Colon (tissue), 2 donors: ENCODE data around the gene MLST8.

ENCODE experiments used
- FAIRE-seq: peaks from 2 replicates; lab custom pipeline; 2012; peaks lifted over from hg19 to GRCh38; lab: Jason Lieb, UNC
- donor health status: control.
- donor health status: control.

MLST8 gene

DNA sequence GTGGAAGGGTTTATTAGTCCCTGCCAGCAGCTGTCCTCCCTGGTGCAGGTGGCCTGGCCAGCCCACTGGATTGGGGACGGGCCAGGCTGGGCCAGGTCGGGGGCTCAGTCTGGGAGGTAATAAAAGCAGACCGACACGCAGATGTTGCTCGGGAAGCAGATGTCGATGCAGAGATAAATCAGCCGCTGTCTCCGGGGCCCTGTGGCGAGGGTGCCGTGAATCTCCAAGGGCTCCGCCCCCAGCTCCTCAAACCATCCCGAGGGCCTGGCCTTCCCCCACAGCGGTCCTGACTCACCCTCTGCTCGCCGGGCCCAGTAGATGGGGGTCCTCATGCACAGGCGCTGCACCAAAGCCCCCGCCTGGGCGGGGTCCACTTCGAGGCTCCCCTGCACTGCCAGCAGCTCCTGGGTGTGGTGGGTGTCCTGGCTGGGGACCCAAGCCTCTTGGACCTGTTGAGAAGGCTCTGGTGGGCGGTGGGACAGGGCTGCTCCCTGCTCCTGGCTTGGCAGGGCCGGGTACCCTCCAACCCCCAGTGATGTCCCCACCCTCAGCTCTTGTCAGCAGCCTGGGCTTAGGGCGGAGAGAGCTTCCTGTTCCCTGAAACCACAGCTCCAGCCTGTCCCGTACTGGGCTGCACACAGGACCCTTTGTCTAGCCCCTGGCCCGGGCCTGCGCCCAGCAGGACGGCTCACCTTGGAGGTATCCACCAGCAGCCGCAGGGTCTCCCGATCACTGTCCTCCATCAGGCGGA, 4.2 kb downstream of the MLST8 start:
- no peak for FAIRE-seq

DNA sequence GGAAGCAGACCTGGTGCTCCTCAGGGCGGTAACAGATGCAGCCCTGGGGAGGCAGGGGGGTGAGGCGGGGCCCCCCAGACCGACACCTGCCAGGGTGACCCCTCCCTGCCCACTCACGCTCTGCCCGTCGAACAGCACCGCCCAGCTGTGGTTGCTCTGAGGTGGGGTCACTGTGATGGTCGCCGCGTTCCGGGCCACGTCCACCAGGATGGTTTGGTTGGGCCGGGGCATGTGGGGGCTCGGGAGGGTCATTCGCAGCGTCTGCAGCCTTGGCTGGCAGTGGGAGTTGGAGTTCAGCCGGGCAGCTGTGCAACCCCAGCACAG, 4.7 kb downstream of the MLST8 start:
- no peak for FAIRE-seq

DNA sequence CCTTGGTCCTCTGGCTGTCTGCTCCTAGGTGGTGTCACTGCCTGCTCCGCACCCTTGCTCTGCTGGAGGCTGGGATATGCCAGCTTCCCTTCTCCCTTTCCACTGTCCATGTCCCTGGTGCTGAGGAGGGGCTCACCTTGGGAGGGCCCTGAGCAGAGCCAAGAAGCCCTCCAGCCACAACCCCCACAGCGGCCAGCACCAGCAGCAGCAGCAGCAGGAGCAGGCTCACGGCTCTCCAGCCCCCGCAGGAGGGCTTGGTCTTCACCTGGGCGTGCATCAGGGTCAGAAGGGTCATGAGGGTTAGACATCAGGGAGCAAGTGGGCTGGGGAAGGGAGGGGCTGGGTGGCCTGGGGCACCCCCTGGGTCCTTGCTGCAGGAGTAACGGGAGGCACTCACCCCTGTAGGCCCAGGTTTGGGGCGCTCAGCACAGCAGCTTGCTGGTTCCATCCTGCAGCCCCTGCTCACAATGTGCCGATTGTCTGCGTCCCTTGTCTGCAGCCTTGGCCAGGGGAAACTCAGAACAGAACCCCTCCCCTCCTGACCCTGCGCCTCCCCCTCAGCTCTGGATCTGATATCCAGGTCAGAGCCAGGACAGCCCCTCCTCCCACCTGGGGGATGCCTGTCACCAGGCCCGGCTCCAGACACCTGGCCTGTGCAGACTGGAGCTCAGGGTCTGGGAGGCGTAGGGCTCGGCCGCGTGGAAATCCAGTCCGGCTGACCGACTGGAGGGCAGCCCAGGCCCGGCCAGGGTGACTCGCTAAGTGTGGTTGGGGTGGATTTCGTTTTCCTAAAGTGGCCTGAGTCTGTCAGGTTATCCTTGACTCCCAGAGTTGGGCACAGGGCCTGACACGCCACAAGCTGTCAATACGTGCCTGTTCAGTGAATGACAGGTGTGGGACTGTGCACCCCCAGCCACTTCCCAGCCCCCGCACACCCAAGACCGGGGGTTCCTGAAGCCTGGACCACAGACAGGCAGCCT, 5.4 kb downstream of the MLST8 start, which contains the start of gene BRICD5:
Gene BRICD5 (minus strand): TSS at position 478 of the 980 bp plus-strand sequence. CDS start 30 bp downstream, at position 448.
- no peak for FAIRE-seq

DNA sequence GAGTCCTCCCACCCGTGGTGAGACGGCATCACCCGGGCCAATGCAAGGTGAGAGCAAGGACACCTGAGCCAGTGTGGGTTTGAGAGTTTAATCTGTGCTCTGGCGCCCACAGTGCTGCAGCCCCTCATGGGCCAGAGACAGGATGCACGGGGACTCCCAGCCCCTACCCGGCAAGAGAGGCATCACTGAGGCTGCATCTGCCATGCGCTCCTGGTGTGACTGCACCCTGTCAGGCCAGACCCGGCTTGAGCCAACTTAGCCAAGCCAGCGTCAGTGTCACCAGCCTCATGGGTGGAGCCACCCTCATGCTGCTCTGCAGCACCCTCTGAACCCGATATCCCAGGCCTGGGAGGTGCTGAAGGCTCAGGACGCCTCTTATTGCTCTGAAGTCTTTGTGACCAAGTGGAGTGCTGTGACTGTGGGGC, 6.7 kb downstream of the MLST8 start:
- FAIRE-seq, result no peak

DNA sequence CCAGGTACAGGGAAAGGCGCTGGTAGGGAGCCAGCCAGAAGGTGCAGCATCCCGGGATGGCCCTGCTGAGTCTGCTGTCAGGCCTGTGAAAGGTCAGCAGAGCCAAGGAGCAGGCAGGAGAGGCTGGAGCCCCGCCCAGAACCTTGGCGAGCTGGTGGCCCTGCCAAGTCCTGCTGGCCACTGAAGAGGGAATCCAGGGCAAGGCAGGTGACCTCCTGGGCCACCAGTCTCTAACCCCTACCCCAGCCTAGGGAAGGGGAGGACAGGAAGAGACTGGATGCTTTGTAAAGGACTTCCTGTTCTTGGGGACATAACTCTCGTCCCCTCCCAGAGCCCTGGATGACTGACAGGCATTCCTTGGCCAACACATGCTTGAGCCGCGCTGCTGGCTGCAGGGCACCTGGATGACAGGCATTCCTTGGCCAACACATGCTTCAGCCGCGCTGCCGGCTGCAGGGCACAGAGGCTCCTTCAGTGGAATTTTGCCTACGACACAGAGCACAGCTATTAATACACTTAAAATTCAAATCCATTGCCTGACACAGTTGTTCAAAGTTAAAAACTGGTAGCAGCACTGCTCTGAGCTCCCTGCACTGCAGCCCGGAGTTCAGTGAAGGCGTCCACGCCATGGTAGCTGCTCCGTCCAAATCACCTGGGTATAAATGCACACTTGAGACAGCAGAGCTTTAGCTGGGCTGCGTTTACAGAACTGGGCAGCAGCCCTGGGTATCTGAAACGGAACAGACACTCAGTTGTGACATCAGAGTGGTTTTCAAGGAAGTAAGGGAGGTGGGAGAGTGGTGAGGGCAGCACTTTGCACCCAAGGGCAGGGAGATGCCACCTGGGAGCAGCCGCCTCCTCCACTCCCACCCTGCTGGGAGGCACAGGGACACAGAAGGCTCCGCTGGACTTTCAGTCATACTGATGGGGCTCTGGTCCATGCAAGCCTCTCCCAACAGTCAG, 7.4 kb downstream of the MLST8 start:
- no peak for FAIRE-seq

DNA sequence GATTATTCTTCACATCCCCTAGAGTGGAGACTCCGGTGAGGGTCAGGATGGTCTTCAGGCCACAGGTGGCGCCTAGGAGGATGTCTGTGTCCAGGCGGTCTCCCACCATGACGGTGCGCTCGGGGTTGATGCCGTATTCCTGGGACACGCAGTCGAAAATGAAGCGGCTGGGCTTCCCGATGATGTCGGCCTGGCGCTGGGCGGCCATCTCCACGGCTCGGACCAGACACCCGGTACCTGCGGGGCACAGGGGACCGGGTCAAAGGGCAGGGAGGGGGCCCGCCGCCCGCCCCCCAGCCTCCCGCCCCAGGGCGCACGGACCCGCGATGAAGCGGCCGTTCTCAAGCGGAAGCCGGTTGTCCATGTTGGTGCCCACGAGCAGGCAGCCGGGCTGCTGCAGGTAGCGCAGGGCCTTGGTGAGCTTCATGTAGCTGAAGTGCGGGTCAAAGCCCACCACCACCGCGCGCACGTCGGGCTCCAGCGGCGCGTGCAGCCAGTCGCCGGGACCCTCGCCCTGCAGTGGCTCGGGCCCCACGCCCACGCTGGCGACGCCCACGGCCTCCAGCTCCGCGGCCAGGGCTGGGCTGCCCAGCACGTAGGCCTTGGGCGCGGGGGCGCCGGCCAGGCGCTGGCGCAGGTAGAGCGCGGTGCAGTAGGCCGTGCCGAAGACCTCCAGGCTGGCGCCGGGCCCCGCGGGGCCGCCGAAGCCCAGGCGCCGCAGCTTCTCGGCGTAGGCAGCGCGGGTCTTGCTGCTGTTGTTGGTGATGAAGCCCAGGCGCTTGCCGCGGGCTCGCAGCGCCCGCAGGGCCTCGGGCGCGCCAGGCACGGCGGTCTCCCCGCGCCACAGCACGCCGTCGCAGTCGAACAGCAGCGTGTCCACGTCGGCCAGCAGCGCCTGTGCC, 8.8 kb downstream of the MLST8 start:
- FAIRE-seq, result no peak

DNA sequence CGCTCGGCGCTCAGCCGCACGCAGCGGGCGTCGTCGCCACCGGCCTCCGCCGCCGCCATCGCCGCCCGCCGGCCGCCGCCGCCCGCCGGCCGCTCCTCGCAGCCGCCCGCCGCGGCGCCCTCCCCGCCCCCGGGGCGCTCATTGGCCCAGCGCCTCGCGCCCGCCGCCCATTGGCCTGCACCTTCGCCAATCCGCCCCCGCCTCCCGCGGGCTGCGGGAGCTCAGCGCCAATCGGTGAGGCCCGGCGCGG, 9.4 kb downstream of the MLST8 start, which contains the start of gene PGP:
Gene PGP (minus strand): TSS at position 122 of the 250 bp plus-strand sequence. CDS start 63 bp downstream, at position 59.
- no peak for FAIRE-seq

DNA sequence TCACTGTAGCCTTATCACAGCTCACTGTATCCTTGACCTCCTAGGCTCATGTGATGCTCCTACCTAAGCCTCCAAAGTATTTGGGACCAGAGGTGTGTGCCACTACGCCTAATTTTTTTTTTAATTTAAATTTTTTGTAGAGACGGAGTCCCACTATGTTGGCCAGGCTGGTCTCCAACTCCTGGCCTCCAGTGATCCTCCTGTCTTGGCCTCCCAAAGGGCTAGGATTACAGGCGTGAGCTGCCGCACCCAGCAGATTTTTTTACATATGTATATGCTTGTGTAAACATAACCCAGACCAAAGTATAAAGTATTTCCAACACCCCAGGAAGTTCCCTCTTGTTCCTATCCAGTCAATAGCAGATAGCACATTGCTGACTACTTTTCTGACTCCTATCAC, 11.1 kb downstream of the MLST8 start:
- no peak for FAIRE-seq

DNA sequence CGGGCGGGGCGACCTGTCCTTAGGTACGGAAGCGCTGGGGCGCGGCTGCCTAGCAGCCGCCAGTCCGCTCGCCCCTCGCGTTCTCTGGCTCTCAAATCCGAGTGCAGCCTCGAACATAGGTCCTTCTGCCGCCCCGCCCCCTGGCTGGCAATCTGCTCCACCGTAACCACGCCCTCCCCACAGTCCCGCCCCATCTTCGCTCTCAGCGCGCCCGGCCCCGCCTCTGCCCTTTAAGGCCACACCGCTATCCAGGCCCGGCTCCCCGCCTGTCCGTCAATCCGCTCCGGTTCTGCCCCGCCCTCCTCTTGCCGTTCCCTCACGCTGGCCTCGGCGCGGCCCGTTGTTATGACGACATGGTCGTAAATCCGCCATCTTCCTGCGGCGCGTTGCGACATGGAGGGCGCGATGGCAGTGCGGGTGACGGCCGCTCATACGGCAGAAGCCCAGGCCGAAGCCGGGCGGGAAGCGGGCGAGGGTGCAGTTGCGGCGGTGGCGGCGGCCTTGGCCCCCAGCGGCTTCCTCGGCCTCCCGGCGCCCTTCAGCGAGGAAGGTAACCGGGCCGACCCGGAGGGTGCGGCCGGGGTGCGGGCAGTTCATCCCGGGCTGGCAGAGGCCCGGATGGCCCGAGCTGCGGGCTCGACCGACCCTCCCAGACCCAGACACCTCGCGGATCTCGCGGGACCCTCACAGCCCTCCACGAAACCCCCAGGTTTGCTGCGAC, 18.1 kb downstream of the MLST8 start, which contains the start of gene E4F1:
Gene E4F1 (plus strand): TSS at position 371 of the 721 bp plus-strand sequence. CDS start 23 bp downstream, at position 394.
- FAIRE-seq, result no peak

DNA sequence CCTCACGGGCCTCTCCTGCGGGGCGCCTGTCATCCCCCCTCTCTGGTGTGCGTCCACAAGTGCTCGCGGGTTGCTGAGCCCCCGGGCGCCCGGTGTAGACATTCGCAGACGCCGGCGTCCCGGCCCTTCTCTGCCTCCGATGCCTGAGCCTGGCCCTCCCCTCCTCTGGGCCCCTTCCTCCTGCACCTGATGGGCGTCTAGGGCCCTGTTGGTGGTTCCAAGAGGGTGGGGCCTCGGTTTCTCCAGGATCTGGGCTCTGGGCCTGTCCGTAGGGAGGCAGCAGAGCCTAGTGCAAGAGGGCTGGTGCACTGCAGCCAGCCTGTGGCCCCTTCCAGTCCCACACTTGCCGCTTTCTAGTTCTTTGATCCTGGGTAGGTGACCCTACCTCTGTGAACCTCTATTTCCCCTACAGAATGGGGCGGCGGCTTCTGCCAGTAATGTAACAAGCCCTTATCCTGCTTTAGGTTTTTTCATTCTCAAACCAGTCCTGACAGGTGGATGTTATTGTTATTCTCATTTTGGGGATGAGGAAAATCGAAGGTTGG, 18.8 kb downstream of the MLST8 start:
- FAIRE-seq, result no peak

DNA sequence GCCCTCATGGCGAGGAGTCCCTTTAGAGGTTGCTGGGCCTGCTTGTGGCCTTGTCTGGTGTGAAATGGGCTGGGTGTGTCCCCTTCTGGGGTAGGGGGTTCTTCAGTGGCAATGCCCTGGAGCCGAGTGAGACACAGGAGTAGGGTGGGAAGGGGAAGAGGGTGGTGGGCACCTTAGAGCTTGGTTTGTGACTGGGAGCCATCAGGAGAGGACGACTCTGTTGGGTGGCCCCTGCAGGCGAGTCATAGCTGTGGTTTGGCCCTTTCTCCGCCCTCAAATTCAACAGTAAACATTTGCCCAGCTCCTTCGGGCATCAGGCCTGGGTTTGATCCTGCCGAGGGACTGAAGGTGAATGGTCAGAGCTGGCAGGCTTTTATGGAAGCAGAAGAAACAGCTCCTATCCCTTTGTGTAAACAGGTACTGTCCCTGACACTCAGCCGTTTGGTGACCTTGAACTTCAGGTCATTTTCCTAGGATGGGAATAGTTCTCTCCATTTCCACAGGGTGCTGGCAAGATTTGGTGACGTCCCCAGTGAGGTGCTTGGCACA, 21.1 kb downstream of the MLST8 start:
- no peak for FAIRE-seq

DNA sequence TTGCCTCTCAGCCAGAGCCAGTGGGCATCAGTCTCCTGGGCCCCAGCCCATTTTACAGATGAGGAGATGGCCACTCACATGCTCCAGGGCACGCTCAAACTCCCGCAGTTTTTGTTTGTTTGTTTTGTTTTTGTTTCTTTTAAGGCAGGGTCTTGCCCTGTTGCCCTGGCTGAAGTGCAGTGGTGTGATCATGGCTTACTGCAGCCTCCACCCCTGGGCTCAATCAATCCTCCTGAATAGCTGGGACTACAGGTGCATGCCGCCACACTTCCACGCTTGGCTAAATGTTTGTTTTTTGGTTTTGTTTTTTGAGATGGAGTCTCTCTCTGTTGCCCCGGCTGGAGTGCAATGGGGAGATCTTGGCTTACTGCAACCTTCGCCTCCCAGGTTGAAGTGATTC, 21.7 kb downstream of the MLST8 start:
- no peak for FAIRE-seq

DNA sequence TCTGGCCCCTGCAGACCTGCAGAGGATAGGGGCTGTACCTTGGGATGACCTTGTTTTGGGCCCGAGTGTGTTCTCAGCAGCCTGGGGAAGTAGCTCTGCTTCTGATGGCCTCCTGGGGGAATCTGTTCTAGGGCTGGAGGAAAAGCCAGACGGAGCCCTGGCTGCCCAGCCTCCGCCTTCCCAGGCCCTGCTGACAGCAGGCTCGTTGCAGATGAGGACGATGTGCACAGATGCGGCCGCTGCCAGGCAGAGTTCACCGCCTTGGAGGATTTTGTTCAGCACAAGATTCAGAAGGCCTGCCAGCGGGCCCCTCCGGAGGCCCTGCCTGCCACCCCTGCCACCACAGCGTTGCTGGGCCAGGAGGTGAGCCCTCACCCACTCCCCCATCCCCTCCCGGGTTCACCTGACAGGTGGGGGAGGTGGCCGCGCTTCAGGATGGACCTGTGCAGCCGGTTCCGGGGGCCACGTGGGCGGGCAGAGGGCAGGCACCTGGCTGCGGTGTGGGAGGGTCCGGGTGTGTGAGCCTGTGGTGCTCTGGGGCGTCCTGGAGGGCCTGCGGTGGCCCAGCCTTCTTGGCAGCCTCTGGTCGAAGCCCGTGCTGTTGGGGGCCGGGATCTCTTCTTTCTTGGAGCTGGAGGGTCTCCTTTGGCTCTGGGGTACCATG, 23.0 kb downstream of the MLST8 start:
- no peak for FAIRE-seq

DNA sequence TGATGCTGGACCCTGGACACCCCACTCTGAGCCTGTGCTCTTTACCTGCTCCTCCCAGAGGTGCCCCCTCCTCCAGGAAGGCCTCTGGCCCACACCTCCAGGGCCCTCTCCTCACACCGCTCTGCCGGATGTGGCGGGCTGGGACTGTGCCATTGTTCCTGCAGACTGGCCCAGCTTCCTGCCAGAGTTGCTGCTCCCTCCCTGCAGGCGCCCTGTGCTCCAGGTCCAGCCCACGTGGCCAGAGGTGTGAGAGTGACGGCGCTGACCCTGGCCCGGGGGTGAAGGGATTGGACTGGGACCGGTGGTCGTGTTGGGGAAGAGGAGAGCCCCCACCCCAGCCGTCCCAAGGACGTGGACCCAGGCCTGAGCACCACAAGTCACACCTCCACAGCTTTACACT, 23.8 kb downstream of the MLST8 start:
- no peak for FAIRE-seq

DNA sequence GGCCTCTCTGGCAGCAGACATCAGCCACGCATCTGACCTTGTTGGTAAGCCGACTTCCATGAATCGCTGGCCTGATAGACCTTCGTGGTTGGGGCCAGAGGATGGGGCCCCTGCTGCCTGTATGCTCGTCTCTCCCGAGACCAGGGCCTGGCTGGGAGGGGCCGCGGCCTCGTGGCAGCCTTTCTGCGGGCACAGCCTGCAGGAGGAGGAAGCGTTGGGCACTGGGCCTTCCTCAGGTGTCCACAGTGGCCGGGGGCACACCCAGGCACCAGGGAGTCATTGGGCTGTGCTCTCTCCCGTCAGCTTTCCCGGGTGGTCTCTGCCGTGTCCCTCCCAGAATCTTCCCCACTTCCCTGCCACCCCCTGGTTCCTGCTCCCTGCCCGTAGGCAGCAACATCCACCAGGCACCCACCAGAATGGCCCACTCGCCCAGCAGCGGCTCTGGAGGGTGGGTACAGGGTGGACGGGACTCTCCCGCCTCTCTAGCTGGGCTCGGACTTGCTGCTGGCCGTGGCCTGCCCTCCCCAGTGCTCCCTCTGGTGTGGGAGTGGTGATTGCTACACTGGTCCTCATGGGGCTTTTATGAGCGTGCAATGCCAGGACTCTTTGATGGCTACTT, 24.5 kb downstream of the MLST8 start:
- FAIRE-seq, result no peak

DNA sequence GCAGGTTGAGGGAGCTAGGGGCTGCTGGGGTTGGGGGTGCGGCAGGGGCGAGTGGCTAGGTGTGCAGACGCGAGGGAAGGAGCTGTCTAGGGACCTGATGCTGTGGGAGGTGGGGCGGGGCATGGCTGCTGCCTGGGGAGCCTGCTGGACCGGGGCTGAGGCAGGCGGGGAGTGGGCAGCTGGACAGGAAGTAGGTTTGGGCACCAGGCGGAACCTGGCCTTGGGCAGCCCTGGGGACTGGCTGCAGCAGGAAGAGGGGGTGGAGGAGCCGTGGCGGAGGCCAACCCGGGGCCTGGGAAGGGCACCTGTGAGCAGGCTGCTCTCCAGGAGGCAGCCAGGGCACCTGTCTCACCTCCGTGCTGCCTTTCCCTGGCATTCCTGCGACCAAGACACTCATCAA, 25.1 kb downstream of the MLST8 start:
- no peak for FAIRE-seq

DNA sequence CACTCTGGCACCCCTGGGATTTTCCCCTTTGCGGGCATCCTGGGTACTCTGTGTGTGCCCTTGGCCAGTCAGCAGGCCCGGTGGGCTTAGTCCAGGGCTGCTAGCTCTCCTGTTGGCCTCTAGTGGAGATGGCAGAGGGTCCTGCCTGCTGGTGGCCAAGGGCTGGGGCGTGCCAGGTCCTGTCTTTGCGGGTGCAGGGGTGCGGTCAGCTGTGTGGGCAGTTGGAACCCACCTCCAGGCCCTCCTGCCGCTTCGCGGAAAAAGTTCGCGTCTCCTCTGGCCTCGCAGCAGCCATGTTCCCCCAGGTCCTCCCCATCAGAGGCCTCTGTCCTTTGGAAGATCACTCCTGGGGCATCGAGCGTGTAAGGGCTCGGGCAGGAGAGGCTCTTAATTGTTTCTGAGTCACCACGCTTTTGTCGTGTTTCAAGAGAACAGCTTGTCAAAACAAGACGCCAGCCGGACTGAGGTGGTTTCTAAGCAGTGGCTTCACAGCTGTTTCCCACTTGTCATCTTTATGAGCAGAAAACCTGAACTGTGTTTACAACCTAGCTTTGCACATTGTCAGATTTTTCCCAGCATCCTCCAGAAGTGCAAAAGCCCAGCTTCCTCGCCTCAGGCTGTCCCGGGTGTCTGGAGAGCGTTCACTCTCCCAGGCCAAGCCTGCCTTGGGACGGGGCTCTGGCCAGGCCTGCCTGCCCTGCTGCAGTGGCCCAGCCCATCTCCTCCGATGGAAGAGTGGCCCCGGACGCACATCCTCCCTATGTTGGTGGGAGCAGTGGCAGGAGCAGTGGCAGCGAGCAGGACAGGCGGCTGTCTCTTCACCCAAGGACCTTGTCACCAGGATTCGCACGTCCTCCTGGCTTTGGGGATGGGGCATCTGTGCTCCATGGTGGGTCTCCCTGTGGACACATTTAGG, 26.0 kb downstream of the MLST8 start:
- no peak for FAIRE-seq
